GM19468 (cell line): Measurements from ENCODE around the gene GTSE1.

Experiments used
- ATAC-seq: cut with Tn5 transposase; IDR thresholded peaks from one replicate; pipeline ENCODE4 v1.9.1; 2021; ENCODE audit warnings: mild to moderate bottlenecking, moderate library complexity, moderate number of reproducible peaks; ENCODE audit not compliant: unreplicated experiment; ENCODE audit errors: extremely low read depth

The GTSE1 gene

GRCh38 chr22:46350121-46350520, 53.5 kb downstream of the GTSE1 start:
- ATAC-seq: no peak

DNA sequence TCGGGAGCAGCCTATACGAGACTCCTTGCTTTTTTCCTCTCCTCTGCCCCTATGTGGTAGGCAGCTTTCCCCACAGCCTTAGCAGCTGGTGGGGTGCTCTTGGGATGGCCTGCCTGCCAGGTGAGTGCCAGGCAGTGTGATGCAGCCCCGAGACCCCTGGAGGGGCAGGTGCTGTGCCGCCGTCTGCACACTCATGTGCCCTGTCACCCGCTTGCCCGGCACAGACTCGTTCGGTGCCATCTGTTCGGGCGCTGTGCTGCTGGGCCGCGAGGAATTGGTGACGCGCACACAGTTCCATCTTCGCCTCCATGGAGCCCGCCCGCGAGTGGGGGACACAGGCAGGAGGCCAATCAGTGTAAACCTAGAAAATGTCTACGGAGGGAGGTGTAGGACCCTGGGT, 54.0 kb downstream of the GTSE1 start:
- no peak for ATAC-seq

- no peak for ATAC-seq
Observed at GRCh38 chr22:46351131-46351735, 54.6 kb downstream of the GTSE1 start.

DNA sequence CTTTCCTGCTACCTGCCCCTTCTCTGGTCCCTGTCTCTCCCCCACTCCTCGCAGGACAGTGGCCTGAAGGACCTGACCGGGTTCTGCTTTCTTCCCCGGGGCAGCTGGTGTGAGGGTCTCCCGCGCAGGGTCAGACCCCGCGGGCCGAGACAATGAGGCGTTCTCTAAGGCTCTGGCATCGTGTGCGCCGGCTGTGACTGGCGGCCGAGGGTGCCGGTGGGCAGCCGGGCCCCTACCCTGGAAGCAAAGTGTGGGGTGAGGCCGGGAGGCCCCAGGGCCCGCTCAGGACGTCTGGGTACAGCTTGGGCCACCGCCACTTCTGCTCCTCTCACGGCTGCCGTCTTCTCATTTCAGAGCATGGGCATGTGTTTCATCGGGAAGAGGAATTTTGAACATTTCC, 55.1 kb downstream of the GTSE1 start:
- no peak for ATAC-seq

DNA sequence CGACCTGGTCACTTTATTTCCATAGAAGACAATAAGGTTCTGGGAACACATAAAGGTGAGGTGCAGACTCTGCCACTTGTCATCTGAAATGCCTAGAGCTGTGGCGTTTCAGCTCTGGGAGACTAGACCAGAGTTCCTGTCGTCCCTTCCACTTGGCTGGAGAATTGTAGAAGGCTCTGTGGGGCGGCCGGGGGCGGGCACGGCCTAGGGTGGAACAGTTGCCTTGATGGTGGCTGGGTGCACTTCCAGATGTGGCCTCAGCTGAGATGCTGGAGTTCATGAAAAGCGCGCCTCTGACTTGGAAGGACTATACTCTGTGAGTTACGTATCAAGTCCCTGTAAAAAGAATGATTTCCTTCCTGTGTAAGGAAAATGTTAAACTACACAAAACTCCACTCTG, 55.6 kb downstream of the GTSE1 start:
- no peak for ATAC-seq

GRCh38 chr22:46352691-46353386, 56.2 kb downstream of the GTSE1 start:
- no peak for ATAC-seq

GRCh38 chr22:46353483-46354105, 56.9 kb downstream of the GTSE1 start:
- ATAC-seq: no peak

- ATAC-seq: no peak
Observed at GRCh38 chr22:46354176-46354992, 57.7 kb downstream of the GTSE1 start.

- ATAC-seq: no peak
Observed at GRCh38 chr22:46354993-46355305, 58.3 kb downstream of the GTSE1 start.

DNA sequence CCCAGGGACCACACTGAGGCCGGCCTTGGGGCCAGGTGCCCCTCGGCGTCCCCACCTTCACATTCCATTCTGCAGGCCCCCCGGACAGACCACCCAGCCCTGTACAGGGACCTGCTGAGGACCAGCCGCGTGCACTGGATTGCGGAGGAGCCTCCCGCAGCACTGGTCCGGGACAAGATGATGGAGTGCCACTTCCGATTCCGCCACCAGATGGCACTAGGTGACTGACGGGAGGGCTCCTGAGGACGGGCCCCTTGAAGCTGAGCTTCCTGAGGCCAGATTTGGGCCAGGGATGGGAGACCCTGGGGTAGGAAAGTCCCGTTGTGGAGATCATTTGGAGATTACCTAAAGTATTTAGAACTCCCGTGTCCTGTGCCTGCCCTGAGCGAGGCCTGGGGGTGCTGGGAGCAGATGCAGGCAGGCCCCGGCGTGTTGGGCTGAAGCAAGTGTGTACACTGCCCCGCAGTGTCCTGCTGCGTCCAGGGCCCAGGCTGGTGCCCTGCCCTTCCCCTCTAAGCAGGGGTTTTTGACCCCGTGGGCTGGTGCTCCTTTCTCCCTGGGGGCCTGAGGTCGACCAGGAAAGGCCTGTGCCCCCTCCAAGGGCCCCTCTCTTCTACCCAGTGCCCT, 58.8 kb downstream of the GTSE1 start:
- ATAC-seq: no peak

DNA sequence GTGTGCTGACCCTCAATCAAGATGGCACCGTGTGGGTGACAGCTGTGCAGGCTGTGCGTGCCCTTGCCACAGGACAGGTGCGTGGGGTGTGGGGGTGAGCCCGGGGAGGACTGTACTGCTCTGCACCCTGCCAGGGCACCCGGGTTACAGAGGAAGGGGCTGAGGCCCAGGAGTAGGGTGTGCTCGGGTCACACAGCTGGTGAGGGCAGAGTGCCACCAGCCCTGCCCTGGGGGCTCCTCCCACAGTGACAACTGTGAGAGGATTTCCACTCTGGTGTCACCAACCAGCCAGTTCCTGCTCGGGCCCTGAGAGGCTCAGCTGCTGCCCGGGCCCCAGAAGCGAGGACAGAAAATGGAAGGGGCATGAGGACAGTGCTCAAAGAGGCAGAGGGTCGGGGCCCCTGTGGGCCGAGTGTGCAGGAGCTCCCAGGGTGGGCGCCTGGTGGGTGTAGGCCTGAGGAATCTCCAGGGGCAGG, 59.4 kb downstream of the GTSE1 start:
- no peak for ATAC-seq

GRCh38 chr22:46356496-46357480, 60.1 kb downstream of the GTSE1 start:
- no peak for ATAC-seq

DNA sequence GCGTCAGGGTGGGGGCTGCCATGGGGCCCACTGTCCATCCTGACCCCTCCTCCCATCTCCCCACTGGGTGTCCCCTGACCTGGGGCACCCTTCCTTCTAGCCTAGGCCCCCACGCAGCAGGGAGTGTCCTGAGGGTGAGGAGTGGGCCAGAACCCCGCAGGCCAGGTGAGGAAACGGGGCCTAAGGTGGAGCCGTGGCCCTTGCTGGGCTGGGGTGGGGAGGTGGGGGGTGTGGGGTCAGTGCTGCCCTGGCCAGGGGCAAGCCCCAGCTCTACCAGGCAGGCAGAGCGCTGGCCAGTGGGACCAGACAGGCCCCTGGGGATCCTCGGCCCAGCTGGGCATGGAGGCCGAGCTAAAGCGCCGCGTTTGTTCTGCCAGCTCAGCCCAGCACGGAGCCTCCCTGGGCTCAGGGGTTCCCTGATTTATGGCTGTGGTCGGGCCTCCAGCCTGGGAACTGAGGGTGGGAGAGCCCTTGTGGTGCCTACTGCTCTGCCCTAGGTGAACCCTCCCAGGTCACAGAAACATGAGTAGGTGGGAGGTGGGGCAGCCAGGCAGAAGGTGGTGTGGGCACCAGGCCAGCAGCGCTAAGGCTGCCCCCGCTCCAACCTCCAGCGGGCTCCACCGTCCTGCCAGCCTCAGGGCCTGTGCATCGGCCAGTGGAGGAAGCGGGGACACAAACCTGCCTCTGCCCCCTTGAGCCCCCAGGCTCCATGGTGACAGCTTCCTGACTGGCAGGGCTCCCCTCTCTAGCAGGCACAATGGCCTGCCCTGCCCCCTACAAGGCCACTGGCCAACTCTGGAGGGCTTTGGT, 61.2 kb downstream of the GTSE1 start:
- no peak for ATAC-seq

DNA sequence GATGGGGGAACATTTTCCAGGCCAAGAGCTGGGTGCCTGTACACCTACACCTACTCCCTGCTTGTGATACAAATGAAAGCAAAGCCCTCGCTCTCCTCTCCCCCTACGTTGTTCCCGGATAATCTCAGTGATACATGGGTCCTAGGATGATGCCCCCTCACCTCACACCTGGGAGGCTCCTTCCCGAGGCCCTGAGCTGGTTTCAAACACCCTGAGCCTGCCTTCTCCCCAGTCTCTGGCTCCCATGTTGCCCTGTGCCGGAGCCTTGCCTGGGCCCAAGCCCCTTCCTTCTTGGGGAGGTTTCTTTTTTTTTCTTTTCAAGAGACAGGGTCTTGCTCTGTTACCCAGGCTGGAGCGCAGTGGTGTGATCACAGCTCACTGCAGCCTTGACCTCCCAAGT, 62.1 kb downstream of the GTSE1 start:
- no peak for ATAC-seq

GRCh38 chr22:46359362-46359761, 62.7 kb downstream of the GTSE1 start:
- ATAC-seq: no peak

- ATAC-seq: no peak
Observed at GRCh38 chr22:46360097-46360496, 63.4 kb downstream of the GTSE1 start.

DNA sequence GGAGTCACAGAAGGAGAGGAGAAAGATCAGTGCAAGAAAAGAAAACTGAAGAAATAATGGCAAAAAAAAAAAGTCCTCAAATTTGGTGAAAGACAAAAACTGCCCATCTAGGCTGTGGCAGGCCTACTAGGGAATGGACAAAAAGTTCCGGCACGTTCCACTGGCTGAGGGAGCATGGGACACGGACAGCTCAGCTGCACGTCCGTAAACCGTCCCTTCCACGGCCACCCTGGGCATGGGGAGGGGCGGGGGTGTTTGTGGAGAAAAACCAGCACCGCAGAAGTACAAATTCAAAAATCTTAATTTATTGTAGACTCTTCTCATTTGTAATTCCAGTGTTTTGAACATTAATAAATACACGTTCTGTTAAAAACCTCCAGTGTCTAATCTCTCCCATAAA, 64.2 kb downstream of the GTSE1 start:
- no peak for ATAC-seq

- no peak for ATAC-seq
Observed at GRCh38 chr22:46361826-46362202, 65.1 kb downstream of the GTSE1 start.
